Neural progenitor cell (in vitro differentiated cells): ENCODE results near the gene GATA1. TPM values are rescaled to one million over a fixed set of nuclear protein-coding genes. Genes with fewer than 3 reads are reported as not detected.

Source experiments
- DNase-seq: peaks from one replicate; pipeline ENCODE4 v3.0.0-alpha.2; 2016; ENCODE audit warnings: low spot score
- H2AFZ ChIP-seq: fragments of 200-600 bp; sonication (generic); replicated peaks from 2 replicates; pipeline ENCODE4 v1.6.1; 2016; ENCODE audit warnings: antibody characterized with exemption
- H3F3A ChIP-seq: fragments of 200-600 bp; sonication (generic); 2 replicates; pipeline ENCODE4 v1.6.1; 2016; ENCODE audit warnings: antibody characterized with exemption, low read depth
- H3K27ac ChIP-seq: fragments of 200-600 bp; sonication (generic); 2 replicates; pipeline ENCODE4 v1.5.1; 2016; ENCODE audit warnings: mild to moderate bottlenecking
- H3K27me3 ChIP-seq: fragments of 200-600 bp; sonication (generic); 2 replicates; pipeline ENCODE4 v1.6.1; 2016; ENCODE audit warnings: mild to moderate bottlenecking, moderate library complexity
- H3K36me3 ChIP-seq: fragments of 200-600 bp; sonication (generic); 2 replicates; pipeline ENCODE4 v1.5.1; 2016
- H3K4me1 ChIP-seq: fragments of 200-600 bp; sonication (generic); 2 replicates; pipeline ENCODE4 v1.6.1; 2016; ENCODE audit warnings: mixed run types
- H3K4me2 ChIP-seq: fragments of 200-600 bp; sonication (generic); 2 replicates; pipeline ENCODE4 v1.6.1; 2016
- H3K4me3 ChIP-seq: fragments of 200-600 bp; sonication (generic); 2 replicates; pipeline ENCODE4 v1.5.1; 2016
- H3K79me2 ChIP-seq: fragments of 200-600 bp; sonication (generic); 2 replicates; pipeline ENCODE4 v1.6.1; 2016; ENCODE audit warnings: low read depth
- H3K9ac ChIP-seq: fragments of 200-600 bp; sonication (generic); 2 replicates; pipeline ENCODE4 v1.6.1; 2016
- H3K9me3 ChIP-seq: fragments of 200-600 bp; sonication (generic); 2 replicates; pipeline ENCODE4 v1.5.1; 2016; ENCODE audit warnings: low read depth
- H4K20me1 ChIP-seq: fragments of 200-600 bp; sonication (generic); 2 replicates; pipeline ENCODE4 v1.6.1; 2016; ENCODE audit warnings: low read depth
- H3K27ac Mint-ChIP-seq: 3 replicates; pipeline ENCODE4 v1.8.0; 2021; ENCODE audit warnings: mixed read lengths
- H3K27me3 Mint-ChIP-seq: 2 replicates; pipeline ENCODE4 v1.8.0; 2022; ENCODE audit warnings: low read depth, mild to moderate bottlenecking, inconsistent platforms, moderate library complexity, mixed read lengths; ENCODE audit not compliant: insufficient read depth
- H3K36me3 Mint-ChIP-seq: 3 replicates; pipeline ENCODE4 v1.8.0; 2021; ENCODE audit warnings: mixed read lengths
- H3K4me1 Mint-ChIP-seq: 3 replicates; pipeline ENCODE4 v1.8.0; 2021; ENCODE audit warnings: mixed read lengths
- H3K4me3 Mint-ChIP-seq: 3 replicates; pipeline ENCODE4 v1.8.0; 2021; ENCODE audit warnings: mild to moderate bottlenecking, moderate library complexity, mixed read lengths
- H3K9me3 Mint-ChIP-seq: 3 replicates; pipeline ENCODE4 v1.8.0; 2020; ENCODE audit warnings: mixed read lengths
- EZH2 ChIP-seq: fragments of 200-600 bp; sonication (generic); IDR thresholded peaks from 2 replicates; pipeline ENCODE4 v1.6.1; 2017; ENCODE audit warnings: antibody characterized with exemption, mild to moderate bottlenecking, moderate library complexity
- EZH2phosphoT487 ChIP-seq: fragments of 200-600 bp; sonication (generic); IDR thresholded peaks from 2 replicates; pipeline ENCODE4 v1.6.1; 2017; ENCODE audit warnings: antibody characterized with exemption
- total RNA-seq: library from RNA; depleted of rRNA; stranded (reverse); fragments of >200 nt; gene quantifications from 2 replicates; pipeline ENCODE4 v1.2.3, GENCODE V29; 2015; ENCODE audit warnings: low replicate concordance
- TF ChIP-seq, protein P1 (sequence below): fragments of 200-600 bp; sonication (generic); IDR thresholded peaks from 2 replicates; pipeline ENCODE4 v1.5.1; 2017; ENCODE audit warnings: antibody characterized with exemption, mild to moderate bottlenecking

The GATA1 gene
- total RNA-seq, 1 donor from 2014 or later: not detected

DNA sequence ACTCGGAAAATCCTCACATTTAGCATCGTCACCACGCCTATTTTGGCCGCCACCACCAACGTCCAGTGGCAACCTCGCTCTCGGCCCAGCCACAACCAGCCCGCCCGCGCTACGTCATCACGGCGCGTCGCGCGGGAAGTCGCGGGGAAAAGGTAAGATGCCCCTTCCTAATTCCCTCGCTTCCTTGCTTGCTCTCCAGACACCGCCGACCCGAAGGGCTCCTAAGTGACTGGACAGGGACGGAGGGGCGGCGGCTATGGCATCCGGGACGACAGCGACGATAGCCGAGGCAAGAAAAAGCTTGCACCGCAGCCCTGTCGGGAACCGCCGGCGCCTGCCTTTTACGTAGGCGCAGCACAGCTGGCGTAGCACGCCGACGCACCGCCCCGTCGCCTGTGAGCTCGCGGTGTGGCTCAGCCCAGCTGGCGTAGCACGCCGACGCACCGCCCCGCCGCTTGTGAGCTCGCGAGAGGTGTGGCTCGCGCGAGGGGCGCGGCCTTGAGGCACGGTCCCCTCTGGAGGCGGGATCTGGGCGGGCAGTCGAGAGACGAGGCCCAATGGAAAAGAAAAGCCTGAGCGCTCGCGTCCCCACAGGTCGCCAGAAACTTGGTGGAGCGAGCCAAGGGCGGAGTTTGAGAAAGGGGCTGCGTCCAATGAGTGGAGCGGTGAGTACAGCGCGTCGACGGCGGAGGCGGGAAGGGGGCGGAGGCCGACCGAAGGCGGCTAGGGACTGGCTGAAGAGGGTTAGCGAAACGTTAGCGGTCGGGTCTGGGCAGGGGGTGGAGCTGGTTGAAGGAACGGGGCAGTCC is 15.1 kb downstream of the GATA1 start, which contains the start of gene HDAC6:
TSS of gene HDAC6 (plus strand) at position 788 of the 809 bp plus-strand sequence. CDS start 626 bp downstream, outside the sequence.
- H3K4me1 Mint-ChIP-seq: peaks cover 5% of the 10 kb centered on the region
- peaks cover 17% of the 10 kb centered on the region for H3F3A ChIP-seq
- no peaks in the 10 kb centered on the region for H3K36me3 ChIP-seq
- peak within 1 kb of the TSS; percentile 99 for H3K27ac ChIP-seq
- no peaks in the 10 kb centered on the region for H3K4me1 ChIP-seq
- DNase-seq: peak; percentile 99
- H3K9me3 Mint-ChIP-seq: peaks cover 7% of the 10 kb centered on the region
- no peaks in the 10 kb centered on the region for H3K27me3 ChIP-seq
- peak within 1 kb of the TSS; percentile 78 for H3K4me3 ChIP-seq
- H3K79me2 ChIP-seq: peaks cover 6% of the 10 kb centered on the region
- peak within 1 kb of the TSS; percentile 95 for H3K4me2 ChIP-seq
- H3K27me3 Mint-ChIP-seq: peaks cover 7% of the 10 kb centered on the region
- no peaks in the 10 kb centered on the region for H3K9me3 ChIP-seq
- H3K27ac Mint-ChIP-seq: peak within 1 kb of the TSS; percentile 94
- no peaks in the 10 kb centered on the region for H4K20me1 ChIP-seq
- peak within 1 kb of the TSS; percentile 97 for H2AFZ ChIP-seq
- TF ChIP-seq, protein P1, sequence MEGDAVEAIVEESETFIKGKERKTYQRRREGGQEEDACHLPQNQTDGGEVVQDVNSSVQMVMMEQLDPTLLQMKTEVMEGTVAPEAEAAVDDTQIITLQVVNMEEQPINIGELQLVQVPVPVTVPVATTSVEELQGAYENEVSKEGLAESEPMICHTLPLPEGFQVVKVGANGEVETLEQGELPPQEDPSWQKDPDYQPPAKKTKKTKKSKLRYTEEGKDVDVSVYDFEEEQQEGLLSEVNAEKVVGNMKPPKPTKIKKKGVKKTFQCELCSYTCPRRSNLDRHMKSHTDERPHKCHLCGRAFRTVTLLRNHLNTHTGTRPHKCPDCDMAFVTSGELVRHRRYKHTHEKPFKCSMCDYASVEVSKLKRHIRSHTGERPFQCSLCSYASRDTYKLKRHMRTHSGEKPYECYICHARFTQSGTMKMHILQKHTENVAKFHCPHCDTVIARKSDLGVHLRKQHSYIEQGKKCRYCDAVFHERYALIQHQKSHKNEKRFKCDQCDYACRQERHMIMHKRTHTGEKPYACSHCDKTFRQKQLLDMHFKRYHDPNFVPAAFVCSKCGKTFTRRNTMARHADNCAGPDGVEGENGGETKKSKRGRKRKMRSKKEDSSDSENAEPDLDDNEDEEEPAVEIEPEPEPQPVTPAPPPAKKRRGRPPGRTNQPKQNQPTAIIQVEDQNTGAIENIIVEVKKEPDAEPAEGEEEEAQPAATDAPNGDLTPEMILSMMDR: no peak
- TF ChIP-seq EZH2: no peak
- no peak for TF ChIP-seq EZH2phosphoT487
- no peaks in the 10 kb centered on the region for H3K36me3 Mint-ChIP-seq
- H3K4me3 Mint-ChIP-seq: peak within 1 kb of the TSS; percentile 92
- H3K9ac ChIP-seq: peak within 1 kb of the TSS; percentile 94

DNA sequence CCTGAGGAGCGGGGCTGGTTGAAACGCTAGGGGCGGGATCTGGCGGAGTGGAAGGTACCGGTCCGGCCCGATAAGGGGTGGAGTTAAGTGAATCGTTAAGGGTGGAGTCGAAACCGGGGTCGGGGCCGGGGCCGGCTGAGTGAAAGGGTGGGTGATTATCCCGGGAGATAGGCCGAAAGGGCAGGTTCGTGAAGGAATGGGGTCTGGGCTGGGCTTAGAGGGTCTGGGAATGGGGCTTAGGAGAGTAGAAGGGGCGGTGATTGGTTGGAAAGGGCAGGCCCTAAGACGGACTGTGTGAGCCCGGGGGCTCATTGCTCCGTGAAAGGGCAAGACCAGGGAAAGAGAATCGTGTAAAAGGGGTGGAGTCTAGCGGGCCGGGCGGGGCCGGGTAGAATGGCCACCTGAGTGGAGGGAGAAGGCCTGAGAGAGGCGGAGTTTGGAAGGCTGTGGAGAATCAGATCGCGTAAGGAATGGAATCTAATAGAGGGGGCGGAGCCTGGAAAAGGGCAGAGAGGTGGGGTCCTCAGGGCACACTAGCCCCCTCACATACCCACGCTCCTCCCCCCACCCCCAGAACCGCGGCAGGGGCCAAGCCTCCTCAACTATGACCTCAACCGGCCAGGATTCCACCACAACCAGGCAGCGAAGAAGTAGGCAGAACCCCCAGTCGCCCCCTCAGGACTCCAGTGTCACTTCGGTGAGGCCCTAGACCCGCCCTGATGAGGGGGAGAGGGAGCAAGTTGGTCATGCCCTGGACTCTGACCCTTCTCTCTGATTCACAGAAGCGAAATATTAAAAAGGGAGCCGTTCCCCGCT is 15.9 kb downstream of the GATA1 start:
- peak overlapping the region; percentile 95 for H3K4me2 ChIP-seq
- TF ChIP-seq EZH2 (no peak), EZH2phosphoT487 (no peak)
- TF ChIP-seq, protein P1: no peak
- H4K20me1 ChIP-seq: no peaks in the 10 kb centered on the region
- Mint-ChIP-seq H3K9me3 (peaks cover 7% of the 10 kb centered on the region), H3K27me3 (peaks cover 7% of the 10 kb centered on the region), H3K4me1 (peaks cover 5% of the 10 kb centered on the region), H3K27ac (peak overlapping the region; percentile 94), H3K4me3 (peak overlapping the region; percentile 92), H3K36me3 (no peaks in the 10 kb centered on the region)
- no peaks in the 10 kb centered on the region for H3K4me1 ChIP-seq
- H3K9me3 ChIP-seq: no peaks in the 10 kb centered on the region
- peak; percentile 89 for DNase-seq
- H2AFZ ChIP-seq: no peak overlapping the region
- no peaks in the 10 kb centered on the region for H3K27me3 ChIP-seq
- H3K4me3 ChIP-seq: peak overlapping the region; percentile 61
- peaks cover 17% of the 10 kb centered on the region for H3F3A ChIP-seq
- H3K79me2 ChIP-seq: peaks cover 6% of the 10 kb centered on the region
- H3K36me3 ChIP-seq: no peaks in the 10 kb centered on the region
- peak overlapping the region; percentile 64 for H3K9ac ChIP-seq
- peak overlapping the region; percentile 91 for H3K27ac ChIP-seq

DNA sequence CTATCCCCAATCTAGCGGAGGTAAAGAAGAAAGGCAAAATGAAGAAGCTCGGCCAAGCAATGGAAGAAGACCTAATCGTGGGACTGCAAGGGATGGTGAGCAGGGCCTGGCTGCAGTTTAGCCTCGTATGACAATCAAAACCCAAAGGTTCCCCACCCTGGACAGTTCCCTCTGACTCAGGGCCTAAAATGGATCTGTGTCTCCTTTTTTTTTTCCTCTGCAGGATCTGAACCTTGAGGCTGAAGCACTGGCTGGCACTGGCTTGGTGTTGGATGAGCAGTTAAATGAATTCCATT is 16.5 kb downstream of the GATA1 start:
- Mint-ChIP-seq H3K9me3 (peaks cover 7% of the 10 kb centered on the region), H3K36me3 (no peaks in the 10 kb centered on the region), H3K4me3 (peak overlapping the region; percentile 92), H3K4me1 (peaks cover 5% of the 10 kb centered on the region), H3K27me3 (peaks cover 5% of the 10 kb centered on the region), H3K27ac (peak overlapping the region; percentile 94)
- H3K27me3 ChIP-seq: no peaks in the 10 kb centered on the region
- TF ChIP-seq EZH2 (no peak), EZH2phosphoT487 (no peak)
- H3K4me3 ChIP-seq: peak overlapping the region; percentile 61
- no peaks in the 10 kb centered on the region for H3K4me1 ChIP-seq
- H3K79me2 ChIP-seq: peaks cover 6% of the 10 kb centered on the region
- no peaks in the 10 kb centered on the region for H3K36me3 ChIP-seq
- peak overlapping the region; percentile 76 for H3K27ac ChIP-seq
- peak overlapping the region; percentile 64 for H3K9ac ChIP-seq
- peaks cover 17% of the 10 kb centered on the region for H3F3A ChIP-seq
- peak overlapping the region; percentile 95 for H3K4me2 ChIP-seq
- no peaks in the 10 kb centered on the region for H4K20me1 ChIP-seq
- no peak overlapping the region for H2AFZ ChIP-seq
- peak; percentile 12 for DNase-seq
- H3K9me3 ChIP-seq: no peaks in the 10 kb centered on the region
